HCEC 1CT (cell line): ENCODE measurements around the gene UBAP1L.
"Not testable (repeated sequence)": the region's sequence is repeated elsewhere in the genome, so short reads cannot be mapped to it uniquely, and the experiment has no call there.

Experiments used
- DNase-seq: peaks from one replicate; pipeline ENCODE4 v3.0.0-alpha.2; 2017

The UBAP1L gene

DNA sequence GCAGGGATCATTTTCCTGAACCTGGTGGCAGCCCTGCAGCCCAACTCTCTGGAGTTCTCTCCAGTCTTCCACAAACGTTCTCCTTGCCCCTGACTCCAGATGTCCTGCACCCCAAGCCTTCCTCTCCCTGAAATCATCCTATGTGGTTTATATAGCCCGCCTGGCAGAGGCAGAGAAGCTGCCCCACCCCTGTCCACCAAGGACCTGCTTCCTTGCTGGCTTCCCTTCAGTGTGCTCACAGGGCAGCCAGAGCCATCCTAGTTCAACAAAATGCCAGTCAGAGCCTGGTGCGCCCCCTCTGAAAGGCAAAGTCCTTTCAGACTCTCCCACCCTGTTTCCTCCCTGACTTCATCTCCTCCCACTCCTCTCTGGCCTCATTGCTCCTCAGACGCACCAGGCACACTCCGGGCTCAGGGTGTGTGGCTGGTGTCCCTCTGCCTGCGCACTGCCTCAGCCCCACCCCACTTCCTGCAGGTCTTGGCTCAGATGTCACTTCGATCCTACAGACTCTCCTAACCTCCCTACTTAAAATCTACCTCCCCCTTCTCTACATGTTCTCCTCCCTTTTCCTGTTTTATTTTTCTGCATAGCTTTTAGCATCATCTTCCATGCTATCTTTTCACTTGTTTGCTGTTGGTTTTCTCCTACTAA, 32.6 kb downstream of the UBAP1L start:
- no peak for DNase-seq

DNA sequence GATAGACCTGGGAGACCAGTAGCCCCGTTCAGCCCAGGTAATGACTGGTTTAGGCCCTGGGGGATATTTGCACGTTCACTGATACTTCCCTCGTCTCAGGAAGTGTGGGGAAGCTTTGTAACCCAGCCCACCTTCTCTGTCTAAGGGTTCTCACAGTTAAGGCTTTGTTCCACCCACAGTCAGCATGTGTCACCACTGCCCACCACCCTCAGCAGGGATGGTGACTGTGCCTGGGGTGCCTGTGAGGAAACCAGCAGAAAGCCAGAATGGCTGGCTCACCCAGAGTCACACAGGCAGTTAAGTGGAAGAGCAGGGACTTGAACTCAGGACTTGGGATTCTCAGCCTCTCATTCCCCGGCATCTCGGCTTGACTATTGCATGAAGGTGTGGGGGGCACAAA, 33.2 kb downstream of the UBAP1L start:
- no peak for DNase-seq

DNA sequence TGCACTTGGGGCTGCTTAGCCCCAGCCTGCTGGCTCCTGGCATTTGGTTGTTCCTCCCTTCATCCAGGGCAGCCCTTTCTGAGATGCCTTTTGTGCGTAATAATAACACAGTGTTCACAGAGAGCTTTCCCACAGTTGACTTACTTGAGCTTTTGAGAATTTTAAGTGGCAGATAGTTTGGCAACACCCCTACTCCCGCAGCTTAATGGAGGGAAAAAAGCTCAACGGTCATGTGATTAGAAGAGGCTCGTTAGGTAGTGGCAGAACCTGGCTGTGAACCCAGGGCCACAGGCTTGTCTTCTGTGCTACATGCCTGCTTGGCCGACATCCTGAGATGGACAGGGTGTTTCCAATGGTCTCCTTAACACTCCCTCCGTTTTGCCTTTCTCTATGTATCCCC, 33.7 kb downstream of the UBAP1L start:
- DNase-seq, result no peak

- DNase-seq, result no peak
Measured at GRCh38 chr15:65079580-65079979, 35.4 kb downstream of the UBAP1L start.

GRCh38 chr15:65077981-65078352, 37.0 kb downstream of the UBAP1L start:
- DNase-seq, result no peak

DNA sequence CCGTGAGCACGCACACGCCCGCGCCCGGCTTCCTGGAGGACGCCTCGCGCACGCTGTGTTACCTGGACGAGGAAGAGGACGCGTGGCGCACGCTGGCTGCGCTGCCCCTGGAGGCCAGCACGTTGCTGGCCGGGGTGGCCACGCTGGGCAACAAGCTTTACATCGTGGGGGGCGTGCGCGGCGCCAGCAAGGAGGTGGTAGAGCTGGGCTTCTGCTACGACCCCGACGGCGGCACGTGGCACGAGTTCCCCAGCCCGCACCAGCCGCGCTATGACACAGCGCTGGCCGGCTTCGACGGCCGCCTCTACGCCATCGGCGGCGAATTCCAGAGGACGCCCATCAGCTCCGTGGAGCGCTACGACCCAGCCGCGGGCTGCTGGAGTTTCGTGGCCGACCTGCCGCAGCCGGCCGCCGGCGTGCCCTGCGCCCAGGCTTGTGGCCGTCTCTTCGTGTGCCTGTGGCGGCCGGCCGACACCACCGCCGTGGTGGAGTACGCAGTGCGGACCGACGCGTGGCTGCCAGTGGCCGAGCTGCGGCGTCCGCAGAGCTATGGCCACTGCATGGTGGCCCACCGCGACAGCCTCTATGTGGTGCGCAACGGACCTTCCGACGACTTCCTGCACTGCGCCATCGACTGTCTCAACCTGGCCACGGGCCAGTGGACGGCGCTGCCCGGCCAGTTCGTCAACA, 37.6 kb downstream of the UBAP1L start:
- no peak for DNase-seq

- no peak for DNase-seq
Measured at GRCh38 chr15:65076486-65077290, 38.3 kb downstream of the UBAP1L start, which contains the start of gene KBTBD13. KBTBD13 (plus strand) TSS chr15:65076746; CDS start chr15:65076816, 70 bp downstream.

GRCh38 chr15:65075607-65076395, 39.2 kb downstream of the UBAP1L start:
- DNase-seq, result not testable (repeated sequence)

- not testable (repeated sequence) for DNase-seq
Measured at GRCh38 chr15:65074946-65075345, 40.1 kb downstream of the UBAP1L start.

- DNase-seq, result no peak
Measured at GRCh38 chr15:65072617-65073016, 42.4 kb downstream of the UBAP1L start.

- no peak for DNase-seq
Measured at GRCh38 chr15:65072027-65072426, 43.0 kb downstream of the UBAP1L start.

GRCh38 chr15:65071381-65071811, 43.6 kb downstream of the UBAP1L start:
- DNase-seq, result no peak

DNA sequence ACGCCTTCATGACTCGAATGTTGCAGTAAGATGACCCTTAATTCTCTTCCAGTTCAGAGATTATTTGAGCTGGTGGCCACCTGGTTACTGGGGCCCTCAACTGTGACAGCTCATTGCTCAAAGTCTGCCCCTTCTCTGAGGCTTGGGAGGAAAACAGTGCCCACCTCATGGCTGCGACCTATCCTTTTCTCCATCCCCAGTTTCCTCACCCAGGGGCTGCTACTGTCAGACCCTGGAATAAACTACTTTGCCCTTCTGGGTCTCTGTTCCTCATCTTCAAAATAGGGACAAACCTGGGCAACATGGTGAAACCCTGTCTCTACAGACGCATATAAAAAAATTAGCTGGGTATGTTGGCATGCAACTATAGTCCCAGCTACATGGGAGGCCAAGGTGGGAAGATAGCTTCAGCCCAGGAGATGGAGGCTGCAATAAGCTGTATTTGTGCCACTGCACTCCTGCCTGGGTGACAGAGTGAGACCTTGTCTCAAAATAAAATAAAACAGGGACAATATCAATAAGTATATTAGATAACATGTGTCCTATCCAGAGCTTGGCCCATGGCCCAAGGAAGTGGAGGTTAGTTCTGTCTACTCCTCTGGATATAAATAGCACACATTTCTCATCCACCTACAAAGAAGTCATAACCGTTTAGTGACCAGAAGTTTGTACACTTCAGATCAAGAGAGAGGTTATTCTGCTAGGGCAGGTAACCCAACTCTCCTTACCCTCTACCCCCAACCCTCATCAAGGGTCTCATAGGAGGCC, 45.0 kb downstream of the UBAP1L start:
- DNase-seq, result no peak

- peak; percentile 97 for DNase-seq
Measured at GRCh38 chr15:65069179-65069578, 45.8 kb downstream of the UBAP1L start.

DNA sequence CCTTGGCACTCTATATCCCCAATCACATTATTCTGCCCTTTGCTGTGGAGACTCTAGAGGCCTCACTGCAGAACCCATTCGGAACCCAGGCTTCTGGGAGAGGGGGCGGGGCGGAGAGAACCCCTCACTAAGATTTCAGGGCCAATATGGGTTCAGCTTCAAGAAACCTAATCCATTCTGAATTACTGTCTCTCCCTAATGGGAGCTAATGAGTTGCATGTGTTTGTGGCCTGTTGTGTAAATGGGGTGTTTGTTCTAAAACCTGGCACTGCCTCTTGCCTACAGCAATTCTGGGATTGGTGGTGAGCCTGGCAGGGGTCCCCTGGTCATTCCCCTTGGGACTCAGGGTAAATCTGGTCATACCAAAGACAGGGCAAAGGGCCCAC, 46.6 kb downstream of the UBAP1L start:
- DNase-seq, result no peak

GRCh38 chr15:65067645-65068402, 47.2 kb downstream of the UBAP1L start, which contains the start of gene RASL12:
RASL12 (minus strand) TSS chr15:65067991; CDS start chr15:65067835, 156 bp downstream.
- DNase-seq, result no peak

DNA sequence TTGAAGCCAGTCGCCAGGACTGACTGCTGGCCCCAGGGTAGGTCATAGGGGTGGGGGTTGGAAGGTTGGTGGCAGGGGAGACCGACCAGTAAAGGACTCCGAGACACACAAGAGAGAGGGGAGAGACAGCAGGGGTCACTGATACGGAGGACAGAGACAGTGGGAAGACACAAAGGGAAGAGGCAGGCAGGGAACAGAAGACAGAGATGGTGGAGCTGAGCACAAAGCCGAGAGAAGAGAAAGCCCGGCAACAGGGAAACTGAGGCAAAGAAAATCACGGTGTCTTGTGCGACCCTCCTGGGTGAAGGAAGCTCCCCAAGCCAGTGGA, 47.7 kb downstream of the UBAP1L start:
- no peak for DNase-seq

- DNase-seq, result no peak
Measured at GRCh38 chr15:65066635-65067316, 48.2 kb downstream of the UBAP1L start.

- DNase-seq, result no peak
Measured at GRCh38 chr15:65066001-65066634, 48.9 kb downstream of the UBAP1L start.

DNA sequence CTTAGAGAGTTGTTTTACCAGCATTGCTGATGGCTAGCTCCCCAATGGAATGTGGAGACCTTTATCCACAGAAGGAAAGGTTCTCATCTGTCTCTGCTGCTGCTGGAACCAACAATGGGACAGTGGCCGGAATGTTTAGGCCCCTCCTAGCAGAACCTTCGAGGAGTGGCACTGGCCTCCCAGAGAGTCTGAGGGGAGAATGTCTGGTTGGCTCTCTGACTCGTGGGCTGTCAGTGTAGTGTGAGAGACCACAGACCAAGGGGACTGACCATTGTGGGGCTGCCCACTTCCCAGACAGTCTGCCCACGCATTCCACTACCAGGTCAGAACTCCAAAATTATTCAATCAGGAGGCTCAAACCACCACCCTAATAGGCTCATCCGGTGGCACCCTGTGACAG, 52.3 kb downstream of the UBAP1L start:
- DNase-seq, result no peak
